Measurements from ENCODE around the gene IKZF4. TPM values are rescaled to one million over a fixed set of nuclear protein-coding genes. Genes with fewer than 3 reads are reported as not detected.
"Not testable (repeated sequence)": the region's sequence is repeated elsewhere in the genome, so short reads cannot be mapped to it uniquely, and the experiment has no call there.

IKZF4 gene
- total RNA-seq, 1 experiment from 2014 or later: 13.9 TPM

- not testable (repeated sequence) for H2BK20ac ChIP-seq (ENCODE audit: low read depth, low read length, poor library complexity, severe bottlenecking); H3K14ac ChIP-seq (ENCODE audit: insufficient read depth, low read length); H2AFZ ChIP-seq (ENCODE audit: low read length); H3K4ac ChIP-seq (ENCODE audit: low read depth, low read length); H2BK15ac ChIP-seq (ENCODE audit: low read depth, low read length); H2BK120ac ChIP-seq (ENCODE audit: low read depth, low read length, poor library complexity, severe bottlenecking); H3K9me3 ChIP-seq (ENCODE audit: control insufficient read depth, low read depth, low read length); H4K5ac ChIP-seq (ENCODE audit: insufficient read length, low read depth, low read length); H3K79me2 ChIP-seq (ENCODE audit: insufficient read depth, low read length); H3K9me3 Mint-ChIP-seq; H4K91ac ChIP-seq (ENCODE audit: insufficient read length, low read depth, low read length); H3T11ph ChIP-seq (ENCODE audit: low read length); H3K56ac ChIP-seq (ENCODE audit: insufficient read length, low read depth, low read length); H3K4me2 ChIP-seq (ENCODE audit: insufficient read depth, insufficient read length, low read length); H3K27me3 Mint-ChIP-seq (ENCODE audit: low read depth); H4K8ac ChIP-seq (replicated peaks; ENCODE audit: insufficient read length, low read depth, low read length); H4K20me1 ChIP-seq (ENCODE audit: control insufficient read depth, insufficient read depth, insufficient read length); H3K4me1 ChIP-seq (ENCODE audit: insufficient read depth, low read length); H2BK12ac ChIP-seq (ENCODE audit: insufficient read length, low read depth, low read length); H3K27me3 ChIP-seq (ENCODE audit: insufficient read depth, low read length); H3K23me2 ChIP-seq (ENCODE audit: insufficient read length, low read depth, low read length, poor library complexity, severe bottlenecking); H3K18ac ChIP-seq (ENCODE audit: insufficient read length, low read depth, low read length); H2AK5ac ChIP-seq (ENCODE audit: insufficient read length, low read length); H3K4me3 Mint-ChIP-seq; H2BK5ac ChIP-seq (ENCODE audit: insufficient read length, low read length); H3K79me1 ChIP-seq (ENCODE audit: insufficient read depth, low read depth, low read length, poor library complexity, severe bottlenecking); H3K27ac ChIP-seq (ENCODE audit: insufficient read length, low read depth, low read length); H3K23ac ChIP-seq (ENCODE audit: insufficient read length, low read depth, low read length); DNase-seq; H3K9ac ChIP-seq (ENCODE audit: extremely low read depth, insufficient read length, low read length)
- Mint-ChIP-seq H3K36me3 (ENCODE audit: insufficient read depth in 1 of 3, low read depth in 3 of 3) (peaks cover 23 to 47% (median 43%) of the 10 kb centered on the region in 3 experiments), H3K27ac (peak overlapping the region in 2 of 3 experiments; percentile 68 to 88; a peak in 2 of 7 replicates), H3K4me1 (peaks cover 6 to 11% of the 10 kb centered on the region in 2 experiments; a peak in 3 of 4 replicates)
- no CpG with 5 or more reads among the region's 33 CpGs for WGBS (ENCODE audit: extremely low coverage, insufficient read length, low lambda C conversion rate)
Measured at GRCh38 chr12:55999999-56000540, 20.8 kb upstream of the IKZF4 start.
